HG03565 (cell line): ENCODE data around the gene WDR76.

Experiments
- ATAC-seq: cut with Tn5 transposase; IDR thresholded peaks from one replicate; pipeline ENCODE4 v1.9.1; 2021; ENCODE audit warnings: mild to moderate bottlenecking, moderate library complexity; ENCODE audit not compliant: unreplicated experiment

The WDR76 gene

GRCh38 chr15:43876872-43877271 lies 50.1 kb downstream of the WDR76 start:
- no peak for ATAC-seq

GRCh38 chr15:43877371-43877770 lies 50.6 kb downstream of the WDR76 start:
- no peak for ATAC-seq

GRCh38 chr15:43878446-43878845 lies 51.6 kb downstream of the WDR76 start:
- no peak for ATAC-seq

- ATAC-seq, result no peak
These were observed 52.9 kb downstream of the WDR76 start for GRCh38 chr15:43879386-43880355.

GRCh38 chr15:43880406-43881194 lies 53.8 kb downstream of the WDR76 start:
- ATAC-seq, result no peak

- ATAC-seq, result no peak
These were observed 54.4 kb downstream of the WDR76 start for GRCh38 chr15:43881245-43881644.

- ATAC-seq, result no peak
These were observed 55.1 kb downstream of the WDR76 start for GRCh38 chr15:43881944-43882343.

GRCh38 chr15:43883571-43883970 lies 56.8 kb downstream of the WDR76 start:
- ATAC-seq, result no peak

- ATAC-seq, result no peak
These were observed 59.8 kb downstream of the WDR76 start for GRCh38 chr15:43886558-43886957.

- ATAC-seq, result no peak
These were observed 61.1 kb downstream of the WDR76 start for GRCh38 chr15:43887901-43888300.

GRCh38 chr15:43889042-43889441 lies 62.2 kb downstream of the WDR76 start:
- ATAC-seq, result no peak

GRCh38 chr15:43893956-43894355 lies 67.2 kb downstream of the WDR76 start:
- no peak for ATAC-seq

- no peak for ATAC-seq
These were observed 68.8 kb downstream of the WDR76 start for GRCh38 chr15:43895586-43895985.

GRCh38 chr15:43896543-43896942 lies 69.7 kb downstream of the WDR76 start:
- ATAC-seq, result no peak

GRCh38 chr15:43898891-43899290 lies 72.1 kb downstream of the WDR76 start:
- no peak for ATAC-seq

GRCh38 chr15:43899928-43900327 lies 73.1 kb downstream of the WDR76 start:
- ATAC-seq, result no peak

GRCh38 chr15:43900996-43901395 lies 74.2 kb downstream of the WDR76 start:
- no peak for ATAC-seq

GRCh38 chr15:43901495-43901894 lies 74.7 kb downstream of the WDR76 start:
- no peak for ATAC-seq

GRCh38 chr15:43903864-43904290 lies 77.1 kb downstream of the WDR76 start:
- no peak for ATAC-seq

- no peak for ATAC-seq
These were observed 79.0 kb downstream of the WDR76 start for GRCh38 chr15:43905755-43906154.

GRCh38 chr15:43908516-43909050 lies 81.8 kb downstream of the WDR76 start:
- no peak for ATAC-seq
